SIG-M5 treated with dmso at 0.1 percent for 504 hours (cell line): ENCODE measurements around the gene PLAC9.

Experiments
- DNase-seq: peaks from one replicate; lab custom pipeline; 2025; ENCODE audit not compliant: unreplicated experiment; lab: John Stamatoyannopoulos, UW

PLAC9 gene

GRCh38 chr10:80177781-80178636 lies 45.5 kb downstream of the PLAC9 start:
- DNase-seq = no peak

GRCh38 chr10:80182986-80183385 lies 50.5 kb downstream of the PLAC9 start:
- DNase-seq = no peak

- DNase-seq = no peak
Measured at GRCh38 chr10:80183436-80183835, 50.9 kb downstream of the PLAC9 start.

- DNase-seq = peak; percentile 19
Measured at GRCh38 chr10:80184291-80184690, 51.8 kb downstream of the PLAC9 start.

- DNase-seq = no peak
Measured at GRCh38 chr10:80185578-80186299, 53.2 kb downstream of the PLAC9 start.

- no peak for DNase-seq
Measured at GRCh38 chr10:80186364-80187012, 54.0 kb downstream of the PLAC9 start.

GRCh38 chr10:80187060-80187459 lies 54.5 kb downstream of the PLAC9 start:
- DNase-seq = no peak

GRCh38 chr10:80187465-80188409 lies 55.2 kb downstream of the PLAC9 start:
- peak; percentile 54 for DNase-seq

- no peak for DNase-seq
Measured at GRCh38 chr10:80188713-80189112, 56.2 kb downstream of the PLAC9 start.

- DNase-seq = no peak
Measured at GRCh38 chr10:80191589-80192270, 59.2 kb downstream of the PLAC9 start.

- DNase-seq = no peak
Measured at GRCh38 chr10:80192553-80192952, 60.0 kb downstream of the PLAC9 start.

GRCh38 chr10:80194373-80195045 lies 62.0 kb downstream of the PLAC9 start:
- DNase-seq = no peak
